CD4-positive, alpha-beta T cell treated with Interleukin-15 for 4 hours (primary cell): Measurements from ENCODE around the gene CAST.
"Not testable (repeated sequence)": the region's sequence is repeated elsewhere in the genome, so short reads cannot be mapped to it uniquely, and the experiment has no call there.

Source experiments
- DNase-seq: peaks from one replicate; pipeline ENCODE4 v3.0.0-alpha.2; 2020; ENCODE audit warnings: low spot score

The CAST gene

DNA sequence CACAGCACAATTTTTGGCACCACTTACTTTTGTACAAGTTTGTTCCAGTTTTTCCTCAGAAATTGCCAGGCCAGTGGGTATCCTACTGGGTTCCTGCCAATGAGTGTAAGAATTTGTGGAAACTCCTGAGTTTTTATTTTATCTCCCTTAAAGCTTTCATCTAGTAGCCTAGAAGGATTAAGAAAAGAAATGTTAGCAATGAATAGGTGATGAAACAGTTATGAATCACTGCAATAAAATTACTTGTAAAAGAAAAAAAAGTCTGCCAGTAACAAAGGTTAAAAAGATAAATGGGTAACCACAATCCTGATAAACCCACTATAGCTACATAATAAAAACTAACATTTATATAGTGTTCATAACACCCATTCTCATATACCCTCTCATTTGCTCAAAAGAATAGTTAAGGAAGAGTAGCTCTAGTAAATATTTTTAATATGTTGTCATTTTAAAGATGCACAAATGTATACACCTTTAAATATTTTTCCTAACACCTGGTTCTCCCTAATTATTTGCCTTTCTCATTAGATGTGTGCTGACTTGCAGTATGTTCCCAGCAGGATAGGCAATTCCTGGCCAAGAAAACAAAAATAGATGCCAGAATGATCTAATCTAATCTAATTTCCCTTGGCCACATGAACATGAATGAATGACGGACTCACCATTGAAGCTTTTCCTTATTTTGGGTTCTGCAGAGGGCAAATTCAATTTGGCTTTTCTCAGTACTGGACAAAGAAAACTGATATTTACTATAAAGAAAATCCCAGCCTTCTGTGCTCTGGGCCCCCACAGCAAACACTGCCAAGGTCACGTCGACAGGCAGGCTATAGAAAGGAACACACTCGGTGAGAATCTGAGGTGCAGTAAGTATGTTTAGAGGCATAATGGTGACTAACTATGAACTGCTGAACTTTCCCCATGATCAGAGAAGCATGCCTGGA lies 119.1 kb downstream of the CAST start:
- DNase-seq, result no peak

DNA sequence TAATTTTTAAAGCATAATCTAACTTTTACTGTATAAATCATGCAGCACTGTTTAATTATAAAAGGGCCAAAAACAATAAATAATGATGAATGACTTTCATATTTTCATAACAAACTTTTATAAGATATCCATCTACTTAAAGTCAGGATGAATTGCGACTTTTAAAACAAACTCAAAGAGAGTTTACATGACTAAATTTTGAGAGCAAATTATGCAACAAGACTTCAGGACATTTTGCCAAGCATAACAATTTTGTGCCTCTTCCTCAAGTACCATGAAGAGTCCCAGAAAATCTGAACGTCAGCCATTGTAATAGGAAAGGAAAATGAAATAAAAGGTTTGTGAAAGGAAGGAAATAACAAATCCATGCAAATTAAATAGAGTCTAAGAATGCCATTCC lies 121.2 kb downstream of the CAST start:
- no peak for DNase-seq

DNA sequence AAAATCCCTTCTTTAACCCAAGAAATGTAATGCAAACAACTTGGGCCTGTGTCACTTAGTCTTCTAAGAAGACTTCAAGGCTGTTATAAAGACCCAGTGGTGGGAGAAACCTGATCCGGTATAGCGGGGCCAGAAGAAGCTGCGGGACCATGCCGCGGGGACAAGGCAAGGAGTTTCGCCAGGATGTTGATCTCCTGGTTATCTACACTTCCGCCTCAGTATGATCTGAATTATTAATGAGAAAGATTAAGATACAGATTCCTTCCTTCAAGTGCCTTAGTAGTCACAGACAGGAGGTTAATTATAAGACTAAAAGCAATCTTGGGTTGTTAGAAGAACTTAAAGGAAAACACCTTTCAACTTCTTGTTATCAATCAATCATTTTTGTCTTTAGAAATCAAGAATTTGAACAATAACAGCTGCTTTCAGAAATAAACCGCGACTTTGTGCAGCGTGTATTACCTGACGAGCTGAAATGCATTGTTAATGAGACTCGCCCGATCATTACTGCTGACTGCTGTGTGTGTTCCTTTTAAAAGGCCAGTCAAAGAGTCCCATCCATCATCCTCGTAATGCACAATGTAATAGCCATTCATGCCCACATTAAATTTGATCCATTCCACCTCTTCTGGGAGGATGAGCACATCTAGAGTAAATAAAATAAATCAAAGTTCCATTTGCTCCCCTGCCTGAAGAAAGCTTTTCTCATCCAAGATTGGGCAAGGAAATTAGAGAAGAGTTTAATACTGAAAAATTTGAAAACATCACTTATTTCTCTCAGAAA lies 123.3 kb downstream of the CAST start:
- no peak for DNase-seq

DNA sequence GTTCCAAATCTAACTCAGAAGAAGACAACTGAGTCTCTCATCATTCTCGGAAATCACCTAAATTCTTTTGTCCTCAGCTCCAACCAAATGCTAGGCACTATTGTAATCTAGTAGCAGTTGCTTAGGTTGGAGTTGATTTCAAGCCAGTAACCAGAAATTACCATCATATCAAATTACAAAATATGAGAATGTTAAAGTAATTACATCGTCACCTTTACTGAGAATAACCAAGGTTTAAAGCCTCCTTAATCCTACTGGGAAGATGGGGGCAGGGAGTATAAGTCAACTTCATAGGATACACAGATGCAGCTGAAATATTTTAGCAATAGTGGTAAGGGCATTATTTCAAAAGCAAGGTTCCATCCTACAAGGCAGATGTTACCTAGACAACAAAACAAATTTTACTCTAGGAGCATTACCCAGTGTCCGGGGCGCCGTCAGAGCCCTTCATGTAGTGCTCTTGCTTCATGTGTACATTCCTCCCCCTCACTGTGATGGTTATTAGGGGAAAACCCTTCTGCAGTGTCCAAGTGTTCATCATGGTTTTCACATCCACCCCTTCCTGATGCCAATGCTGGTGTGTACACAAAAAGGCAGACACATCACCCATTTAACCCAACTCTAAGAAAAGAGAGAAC lies 126.1 kb downstream of the CAST start:
- DNase-seq, result no peak

DNA sequence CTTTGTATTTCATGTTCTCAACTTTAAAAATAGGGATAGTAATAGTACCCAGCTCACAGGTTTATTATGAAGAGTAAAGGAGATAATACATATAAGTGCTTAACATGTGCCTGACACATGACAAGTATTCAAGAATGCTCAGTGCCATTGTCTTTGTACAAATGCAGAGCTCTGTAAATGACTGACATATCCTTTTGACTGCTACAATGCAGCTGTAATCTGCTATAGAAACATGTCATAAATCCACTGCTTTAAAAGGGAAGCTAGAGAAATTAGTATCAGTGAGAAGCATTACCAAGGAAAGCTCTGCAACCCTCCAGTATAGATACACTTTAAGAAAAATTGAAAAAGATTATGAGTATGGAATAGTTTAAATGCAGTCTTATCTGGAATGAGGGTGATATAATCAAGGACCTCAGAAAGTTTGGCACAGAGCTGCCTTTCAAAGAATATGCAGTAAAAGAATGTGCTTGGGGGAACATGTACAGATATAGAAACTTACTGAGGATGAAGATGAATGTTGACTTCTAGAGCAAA lies 127.7 kb downstream of the CAST start:
- no peak for DNase-seq

DNA sequence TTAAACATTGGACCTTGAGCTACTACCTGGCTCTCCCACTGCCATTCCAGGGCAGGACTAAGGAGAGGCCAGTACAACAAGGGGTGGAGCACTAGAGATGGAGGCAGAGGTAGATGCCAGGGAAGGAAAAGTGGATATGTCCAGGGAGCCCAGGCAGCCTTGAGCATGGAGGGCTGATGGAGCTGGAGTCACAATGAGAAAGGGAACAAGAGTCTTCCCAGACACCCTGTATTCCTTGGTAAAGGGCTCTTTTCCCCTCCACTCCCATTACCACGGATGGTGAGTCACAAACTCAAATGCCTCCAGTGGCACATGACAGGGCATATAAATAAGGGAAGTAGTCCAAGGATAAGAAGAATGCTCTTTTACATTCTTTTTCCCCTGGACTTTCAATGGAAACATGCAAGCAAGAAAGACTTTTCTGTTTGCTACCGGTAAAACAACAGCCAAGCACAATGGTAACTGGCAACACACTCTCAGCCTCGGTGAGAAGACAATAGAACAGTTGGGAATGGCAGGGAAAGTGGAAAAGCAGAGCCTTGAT lies 128.9 kb downstream of the CAST start:
- DNase-seq, result no peak

DNA sequence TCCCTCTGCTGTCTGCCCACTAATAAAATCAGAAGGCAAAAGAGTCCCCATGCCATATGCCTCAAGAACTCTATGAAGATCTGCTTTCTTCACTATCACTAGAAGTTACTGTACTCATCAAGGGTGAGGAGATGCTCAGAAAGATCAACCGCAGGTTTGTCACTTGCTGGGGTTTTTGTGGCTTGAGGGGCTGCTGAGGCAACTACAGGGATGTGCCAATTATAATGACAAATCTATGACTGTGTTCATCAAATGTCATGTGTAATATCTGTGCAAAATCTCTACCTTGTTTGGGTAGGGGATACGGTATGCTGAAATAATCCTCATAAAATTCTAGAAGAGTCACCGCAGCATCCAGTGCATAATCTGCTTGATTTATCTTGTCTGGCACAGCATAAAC lies 132.6 kb downstream of the CAST start:
- peak; percentile 71 for DNase-seq

DNA sequence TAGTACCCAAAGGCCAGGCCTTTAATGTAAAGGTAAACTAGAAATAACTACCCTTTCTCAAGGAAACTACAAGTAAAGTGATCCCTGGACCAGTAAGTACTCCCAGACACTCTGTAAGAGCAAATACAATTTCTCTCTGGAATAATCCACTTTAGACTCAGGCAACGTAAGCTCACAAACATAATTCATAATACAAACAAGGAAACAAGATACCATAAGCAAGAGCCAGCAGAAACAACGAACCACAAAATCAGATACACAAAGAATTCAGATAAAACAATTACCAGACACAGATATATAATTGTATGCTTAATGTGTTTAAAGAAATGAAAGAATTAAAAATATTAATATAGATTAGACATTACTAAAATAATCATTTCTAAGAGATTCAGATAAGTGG lies 133.4 kb downstream of the CAST start:
- DNase-seq, result no peak

DNA sequence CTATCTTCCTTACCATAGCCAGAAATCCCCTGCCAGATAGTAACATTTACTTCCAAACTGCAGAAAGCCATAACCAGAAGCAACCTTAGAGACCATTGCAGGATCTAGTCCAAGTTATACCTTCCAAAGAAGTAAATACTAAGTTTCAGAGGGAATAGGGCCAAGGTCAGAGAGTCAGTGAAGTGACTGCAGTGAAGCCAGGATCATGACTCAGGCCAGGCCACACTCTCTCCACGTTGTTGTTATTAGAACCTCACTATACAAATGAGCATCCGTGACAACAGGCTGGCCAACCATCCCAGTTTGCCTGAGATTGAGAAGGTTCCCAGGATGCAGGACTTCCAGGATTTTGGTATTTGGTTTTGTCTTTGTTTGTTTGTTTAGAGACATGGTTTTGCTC lies 134.3 kb downstream of the CAST start:
- no peak for DNase-seq

DNA sequence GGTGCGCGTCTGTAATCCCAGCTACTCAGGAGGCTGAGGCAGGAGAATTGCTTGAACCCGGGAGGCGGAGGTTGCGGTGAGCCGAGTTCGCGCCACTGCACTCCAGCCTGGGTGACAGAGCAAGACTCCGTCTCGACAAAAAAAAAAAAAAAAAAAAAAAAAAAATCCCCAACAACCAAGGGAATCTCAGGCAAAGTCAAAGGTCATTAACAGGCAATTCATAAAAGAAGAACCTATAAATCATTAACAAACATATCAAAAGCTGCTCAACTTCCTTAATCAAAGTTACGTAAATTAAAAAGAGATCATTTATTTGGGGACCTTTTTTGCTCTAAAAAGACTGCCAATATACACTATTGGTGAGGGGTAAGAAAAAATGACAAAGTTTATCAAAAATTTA lies 139.5 kb downstream of the CAST start:
- not testable (repeated sequence) for DNase-seq

DNA sequence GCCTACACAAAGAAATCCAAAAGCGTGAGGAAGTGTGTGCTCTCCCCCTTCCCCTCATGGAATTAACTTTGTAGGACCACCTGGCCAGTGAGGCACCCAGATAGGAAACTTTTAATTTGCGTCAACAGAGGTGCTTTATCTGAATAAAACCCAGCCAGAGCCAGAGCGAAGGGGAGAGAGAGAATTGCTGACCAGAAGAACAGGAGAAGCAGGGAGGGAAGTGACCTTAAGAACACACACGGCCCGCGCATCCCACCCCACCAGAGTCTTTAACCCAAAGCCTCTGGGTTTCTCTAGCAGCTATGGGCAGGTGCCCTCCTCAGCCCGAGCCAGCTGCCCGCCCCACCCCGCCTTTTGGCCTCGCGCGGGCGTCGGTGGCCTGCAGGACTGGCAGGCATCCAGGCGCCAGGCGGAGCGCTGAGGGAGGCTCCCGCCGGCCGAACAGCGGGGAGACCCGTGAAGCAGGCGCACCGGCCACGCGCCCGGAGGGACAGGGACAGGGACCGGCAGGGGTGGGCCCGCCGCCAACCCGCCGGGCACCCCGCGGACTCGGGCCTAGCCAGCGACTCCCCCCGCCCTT lies 145.0 kb downstream of the CAST start:
- DNase-seq, result peak; percentile 37

DNA sequence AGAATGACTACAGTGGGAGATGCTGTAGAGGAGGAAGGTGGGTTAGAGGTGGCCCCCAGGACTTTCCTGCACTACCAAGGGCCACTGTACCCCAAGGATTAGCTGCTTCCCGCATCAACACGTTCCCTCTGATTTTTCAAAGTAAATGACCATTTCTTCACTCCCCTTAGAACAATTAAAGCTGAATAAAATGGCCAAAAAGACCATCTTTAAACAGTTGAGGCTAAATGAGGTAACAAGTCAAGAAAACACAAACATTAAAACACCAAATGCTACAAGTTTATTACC lies 146.3 kb downstream of the CAST start:
- no peak for DNase-seq

DNA sequence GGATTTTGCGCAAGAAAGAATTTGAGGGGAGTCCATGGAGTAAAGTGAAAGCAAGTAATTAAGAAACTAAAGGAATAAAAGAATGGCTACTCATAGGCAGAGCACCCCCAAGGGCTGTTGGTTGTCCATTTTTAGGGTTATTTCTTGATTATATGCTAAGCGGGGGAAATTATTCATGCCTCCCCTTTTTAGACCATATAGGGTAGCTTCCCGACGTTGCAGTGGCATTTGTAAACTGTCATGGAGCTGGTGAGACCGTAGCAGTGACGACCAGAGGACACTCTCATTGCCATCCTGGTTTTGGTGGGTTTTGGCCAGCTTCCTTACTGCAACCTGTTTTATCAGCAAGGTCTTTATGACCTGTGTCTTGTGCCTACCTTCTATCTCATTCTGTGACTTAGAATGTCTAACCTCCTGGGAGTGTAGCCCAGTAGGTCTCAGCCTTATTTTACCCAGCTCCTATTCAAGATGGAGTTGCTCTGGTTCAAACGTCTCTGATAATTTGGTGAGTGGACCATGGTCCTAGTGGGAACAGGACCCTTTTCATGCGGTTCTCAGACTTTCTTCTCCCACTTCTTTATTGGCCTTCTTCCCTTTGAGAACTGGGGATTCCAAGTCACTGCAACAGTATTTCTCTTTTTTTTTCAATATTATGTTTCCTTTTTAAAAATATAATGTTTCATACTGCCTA lies 146.8 kb downstream of the CAST start:
- no peak for DNase-seq

DNA sequence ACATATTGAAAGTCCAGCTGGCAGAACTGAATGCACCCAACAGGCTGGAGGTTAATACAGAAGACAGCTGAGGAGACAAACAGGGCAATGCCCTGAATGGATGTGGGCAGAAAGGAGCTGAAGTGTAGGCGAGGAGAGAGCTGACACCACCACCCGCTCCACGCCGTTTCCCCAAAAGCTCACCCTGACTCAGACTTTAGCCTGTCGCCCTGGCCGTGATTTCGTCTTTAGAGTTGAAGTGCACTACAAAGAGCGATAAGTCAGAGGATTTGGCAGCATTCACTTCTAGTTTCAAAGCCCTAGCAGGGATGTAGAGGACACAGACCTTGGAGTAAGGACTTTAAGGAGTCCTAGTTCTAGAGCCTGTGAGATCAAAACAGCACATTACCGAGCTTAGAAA lies 147.7 kb downstream of the CAST start:
- DNase-seq, result no peak

DNA sequence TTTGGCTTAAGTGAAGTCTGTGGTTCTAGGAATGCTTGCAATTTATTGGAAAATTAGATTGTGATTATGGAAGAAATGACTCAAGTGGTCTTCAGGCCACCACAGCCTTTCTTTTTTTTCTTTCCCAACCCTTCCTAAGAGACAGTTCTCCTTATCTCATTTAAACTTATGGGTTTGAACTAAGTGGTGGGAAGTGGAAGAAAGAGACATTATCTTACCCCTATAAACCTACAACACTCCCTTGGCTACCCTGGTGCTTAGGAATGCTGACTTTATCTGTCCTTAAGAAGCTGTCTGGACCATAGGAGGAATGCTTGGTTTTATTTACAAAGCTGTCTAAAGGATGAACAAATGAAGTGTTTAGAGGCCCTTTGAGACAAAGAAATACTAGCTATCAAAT lies 150.7 kb downstream of the CAST start:
- DNase-seq, result no peak

DNA sequence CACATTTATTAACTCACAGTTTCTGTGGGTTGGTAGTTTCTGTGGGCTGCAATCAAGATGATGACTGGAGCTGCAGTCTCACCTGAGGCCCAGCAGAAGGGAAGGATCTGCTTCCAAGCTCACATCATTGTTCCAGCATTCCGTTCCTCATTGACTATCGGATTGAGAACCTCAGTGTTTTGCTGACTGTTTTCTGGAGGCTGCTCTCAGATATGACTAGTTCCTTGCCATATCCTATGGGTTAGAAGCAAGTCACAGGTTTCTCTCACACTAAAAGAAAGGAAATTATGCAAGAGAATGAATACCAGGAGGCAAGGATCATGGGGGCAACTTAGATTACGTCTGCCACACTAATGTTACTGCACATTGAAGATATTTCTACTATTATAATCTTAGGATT lies 151.9 kb downstream of the CAST start:
- no peak for DNase-seq

DNA sequence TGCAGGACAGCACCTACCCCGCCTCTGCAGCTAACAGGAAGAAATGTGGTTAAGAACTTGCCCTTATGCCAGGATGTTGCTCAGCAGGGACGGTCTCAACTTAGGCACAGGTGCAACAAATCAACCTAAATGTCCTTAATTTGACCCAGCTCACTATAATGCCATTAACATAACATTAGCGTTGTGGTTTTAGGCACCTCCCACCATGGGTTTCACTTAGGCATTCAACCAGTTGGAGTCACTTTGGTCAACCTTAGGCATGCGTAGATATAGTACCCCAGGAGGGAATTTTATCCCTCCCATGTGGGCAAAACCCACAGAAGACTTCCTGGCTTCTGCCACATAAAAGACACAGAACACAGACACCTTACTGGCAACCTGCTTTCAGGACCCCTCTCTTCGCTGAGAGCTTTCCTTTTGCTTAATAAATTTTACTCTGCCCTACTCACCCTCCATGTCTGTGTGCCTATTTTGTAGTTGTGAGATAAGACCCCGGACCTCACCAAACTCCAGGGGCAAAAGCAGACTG lies 154.3 kb downstream of the CAST start:
- peak; percentile 60 for DNase-seq

DNA sequence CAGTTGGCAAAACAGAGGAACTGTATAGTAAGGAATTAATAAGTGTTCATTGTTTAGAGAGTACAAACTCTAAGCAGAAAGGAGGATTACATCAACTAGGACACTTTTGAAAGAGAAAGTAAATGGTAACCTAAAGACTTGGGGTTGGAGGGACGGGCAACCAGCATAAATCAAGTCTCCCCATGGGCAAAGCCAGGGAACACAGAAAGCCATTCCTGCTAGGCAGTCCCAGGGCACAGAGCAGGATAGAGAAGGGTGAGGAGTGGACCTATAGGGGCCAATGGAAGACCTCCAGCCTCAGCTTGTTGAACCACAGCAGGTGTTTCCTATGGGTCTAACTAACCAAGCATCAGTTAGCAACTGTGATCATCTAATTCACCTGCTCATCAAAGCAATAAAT lies 154.8 kb downstream of the CAST start:
- DNase-seq, result no peak

DNA sequence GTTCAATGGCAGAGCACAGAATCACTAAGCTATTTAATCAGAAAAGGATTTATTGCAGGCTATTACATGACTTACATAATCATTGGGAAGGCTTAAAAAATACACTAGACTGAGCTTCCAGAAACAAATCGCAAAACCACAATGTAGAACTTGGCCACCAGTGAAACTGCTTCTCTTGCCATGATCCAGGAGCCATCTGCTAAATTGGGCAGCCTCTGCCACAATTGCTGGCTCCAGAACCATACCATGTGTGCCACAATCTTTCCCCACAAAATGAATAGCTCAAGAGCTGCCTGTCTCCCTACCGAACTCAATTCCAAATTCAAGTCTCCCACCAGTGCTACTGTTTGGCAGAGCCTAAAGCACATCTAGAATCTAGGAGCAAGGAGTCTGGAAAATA lies 155.3 kb downstream of the CAST start:
- DNase-seq, result no peak

DNA sequence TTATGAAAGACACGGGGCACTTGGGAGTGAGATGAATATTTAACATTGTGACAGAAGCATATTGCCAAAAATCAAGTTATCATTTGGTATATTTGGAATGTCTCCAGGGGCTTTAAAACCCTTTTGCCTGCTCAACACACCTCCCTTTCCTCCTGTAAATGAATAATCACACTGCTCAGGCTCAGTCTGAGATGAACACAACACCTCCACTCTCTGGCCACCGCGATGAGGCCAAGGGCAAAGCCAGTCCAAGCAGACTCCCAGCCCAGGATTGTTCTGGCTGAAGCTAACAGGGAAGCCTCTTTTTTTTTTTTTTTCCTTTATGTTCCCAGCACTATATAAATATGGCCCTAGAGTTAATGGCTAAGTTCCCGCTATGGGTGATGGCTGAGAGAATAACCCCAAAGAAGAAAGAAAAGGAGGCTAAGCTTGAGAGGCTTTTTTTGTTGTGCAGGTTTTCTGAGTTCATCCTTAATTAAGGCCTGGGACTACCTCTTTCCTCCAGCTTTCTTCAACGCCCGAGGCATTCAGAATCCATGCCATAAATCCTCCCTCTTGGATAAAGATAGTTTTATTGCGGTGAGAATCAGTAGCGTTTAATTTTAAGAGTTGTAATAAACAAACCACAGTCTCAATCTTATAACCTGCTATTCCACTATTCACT lies 156.1 kb downstream of the CAST start:
- DNase-seq, result no peak

DNA sequence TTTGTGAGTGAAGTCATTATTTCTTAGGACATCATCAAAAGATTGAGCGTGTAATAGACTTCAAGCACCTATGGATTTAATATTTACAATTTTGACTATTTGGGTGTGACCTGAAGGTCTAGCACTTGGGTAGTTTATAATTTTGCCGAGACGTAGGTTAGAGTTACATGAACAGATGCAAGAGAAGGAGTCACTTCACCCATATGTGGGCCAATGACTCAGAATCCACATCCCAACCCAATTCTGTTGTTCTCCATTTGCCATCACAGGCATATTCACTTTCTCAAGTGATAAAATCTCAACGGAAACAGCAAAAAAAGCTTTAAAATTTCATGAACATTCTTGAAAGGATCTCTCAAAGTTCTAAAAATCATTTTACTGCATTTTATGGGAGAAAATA lies 157.6 kb downstream of the CAST start:
- DNase-seq, result no peak
